K562 (cell line): ENCODE data around the gene PAF1. TPM values are rescaled to one million over a fixed set of nuclear protein-coding genes. Genes with fewer than 3 reads are reported as not detected.

Source experiments
- ATAC-seq: fragments of 200-7000 bp; cut with Tn5 transposase; 3 replicates; pipeline ENCODE4 v1.9.1; 2020; ENCODE audit warnings: moderate library complexity
- BruUV-seq: library from RNA; stranded (reverse); fragments of 400-500 nt; replicated peaks from 2 replicates; lab custom pipeline; 2021; lab: Mats Ljungman, UMichigan
- CTCF ChIA-PET: fragments of 300-600 bp; formaldehyde crosslinking; extraction: SDS; loops from one replicate; lab custom pipeline; 2021; ENCODE audit warnings: low intra/inter-chr PET ratio; lab: Yijun Ruan, JAX
- POLR2A ChIA-PET: fragments of 300-600, 350-650 bp; sonication (Branson Sonifier 250); formaldehyde crosslinking; extraction: SDS; loops from one replicate; lab custom pipeline; 2021; ENCODE audit warnings: antibody characterized with exemption, inconsistent platforms; lab: Yijun Ruan, JAX
- DNase-seq, 4 experiments: peaks; one replicate each; pipeline versions ENCODE4 v3.0.0 to v3.0.0-alpha.2; 2011 to 2018; ENCODE audit warnings: low spot score in 3 of 4, mixed read lengths in 3 of 4; ENCODE audit errors: extremely low read depth in 1 of 4
- FAIRE-seq: peaks from 2 replicates; lab custom pipeline; 2011; peaks lifted over from hg19 to GRCh38; lab: Jason Lieb, UNC
- H2AFZ ChIP-seq: 2 replicates; pipeline ENCODE4 v1.6.0; 2011; ENCODE audit warnings: low read depth, low read length, control low read depth, inconsistent platforms
- H3K27ac ChIP-seq: fragments of 200-600 bp; 3 replicates; pipeline ENCODE4 v1.8.0; 2011; ENCODE audit warnings: low read depth, mild to moderate bottlenecking, control low read depth, inconsistent platforms, low read length, moderate library complexity, mixed read lengths; ENCODE audit errors: extremely low read depth
- H3K27me3 ChIP-seq, 2 experiments: fragments of 300-600 bp in 1 of 2; 2 replicates in 1 of 2; 3 replicates in 1 of 2; pipeline versions ENCODE4 v1.6.0 to v1.8.0; 2011; ENCODE audit warnings: inconsistent platforms in 2 of 2, low read length in 2 of 2, mild to moderate bottlenecking in 1 of 2, mixed read lengths in 1 of 2, moderate library complexity in 1 of 2; ENCODE audit not compliant: control insufficient read depth in 2 of 2, insufficient read depth in 2 of 2
- H3K36me3 ChIP-seq: fragments of 300-600 bp; 3 replicates; pipeline ENCODE4 v1.8.0; 2011; ENCODE audit warnings: mild to moderate bottlenecking, low read length, inconsistent platforms; ENCODE audit not compliant: control insufficient read depth, insufficient read depth
- H3K4me1 ChIP-seq, 2 experiments: fragments of 200-600 bp in 1 of 2; replicated peaks in 1 of 2; 2 replicates in 1 of 2; 3 replicates in 1 of 2; pipeline versions ENCODE4 v1.5.1 to v1.8.0; 2011; ENCODE audit warnings: inconsistent platforms in 2 of 2, low read length in 2 of 2, mild to moderate bottlenecking in 1 of 2, mixed read lengths in 1 of 2, moderate library complexity in 1 of 2; ENCODE audit not compliant: control insufficient read depth in 2 of 2, insufficient read depth in 2 of 2
- H3K4me2 ChIP-seq: 2 replicates; pipeline ENCODE4 v1.6.1; 2011; ENCODE audit warnings: low read length, control low read depth, inconsistent platforms, mixed read lengths; ENCODE audit not compliant: insufficient read depth
- H3K4me3 ChIP-seq: fragments of 200-600 bp; sonication (generic), shearing (Covaris generic); 2 replicates; pipeline ENCODE4 v1.5.1; 2016; ENCODE audit warnings: control low read depth, inconsistent platforms
- H3K79me2 ChIP-seq: fragments of 200-600 bp; 3 replicates; pipeline ENCODE4 v1.8.0; 2011; ENCODE audit warnings: low read length, inconsistent platforms; ENCODE audit not compliant: control insufficient read depth, insufficient read depth
- H3K9ac ChIP-seq, 2 experiments: 2 replicates each; pipeline versions ENCODE4 v1.6.0 to v1.6.1; 2011; ENCODE audit warnings: low read depth in 2 of 2, low read length in 2 of 2, control low read depth in 1 of 2, inconsistent platforms in 1 of 2, mild to moderate bottlenecking in 1 of 2, mixed read lengths in 1 of 2; ENCODE audit not compliant: insufficient read depth in 1 of 2
- H3K9me1 ChIP-seq: one replicate; pipeline ENCODE4 v1.6.0; 2011; ENCODE audit warnings: inconsistent platforms, mild to moderate bottlenecking, low read length, moderate library complexity; ENCODE audit not compliant: control insufficient read depth, insufficient read depth
- H3K9me3 ChIP-seq: replicated peaks from 2 replicates; pipeline ENCODE4 v1.5.1; 2011; ENCODE audit warnings: low read depth, low read length, inconsistent platforms; ENCODE audit not compliant: control insufficient read depth, insufficient read depth
- H4K20me1 ChIP-seq: replicated peaks from 2 replicates; pipeline ENCODE4 v1.6.1; 2011; ENCODE audit warnings: low read length, inconsistent platforms, mixed read lengths; ENCODE audit not compliant: control insufficient read depth, insufficient read depth
- PHB ChIP-seq: fragments of 250-450 bp; sonication (Bioruptor Pico); IDR thresholded peaks from 2 replicates; pipeline ENCODE4 v1.5.0; 2021
- RBM25 ChIP-seq: fragments of 200-400 bp; formaldehyde crosslinking; IDR thresholded peaks from 2 replicates; pipeline ENCODE4 v1.6.1; 2018; ENCODE audit warnings: low read length, low read depth, moderate library complexity; ENCODE audit not compliant: severe bottlenecking
- WGBS: fragments of 100-300 bp; shearing (Covaris generic); methylation state at CpG from one replicate; pipeline ENCODE4 v1.1.6; 2016; ENCODE audit warnings: low coverage, mixed read lengths; ENCODE audit not compliant: insufficient coverage; ENCODE audit errors: missing lambda C conversion rate; 5-methylcytosine and 5-hydroxymethylcytosine counted together
- in situ Hi-C: fragments of 300-500 bp; cut with MboI; formaldehyde crosslinking; loops from 4 replicates; pipeline ENCODE4 v1.15.0; 2018; ENCODE audit warnings: inconsistent platforms, mixed read lengths
- intact Hi-C: fragments of 100-400 bp; cut with micrococcal nuclease; formaldehyde crosslinking; loops from 2 replicates; pipeline ENCODE4 v1.14.2; 2022
- polyA plus RNA-seq, 8 experiments: library from polyadenylated mRNA; depleted of rRNA in 4 of 8; stranded (reverse) in 5 of 8; unstranded in 3 of 8; fragments of >200 nt; fragmentation: Nextera tagmentation in 2 of 8; fragmentation: Illumina TruSeq in 1 of 8; extraction: Ambion mirVana in 2 of 8; extraction: Trizol in 1 of 8; gene quantifications; 2 replicates each; pipeline versions ENCODE4 v1.2.1 to v1.2.3, GENCODE V29; 2011 to 2014; ENCODE audit warnings: inconsistent platforms in 1 of 8, missing spikeins in 1 of 8
- total RNA-seq, 7 experiments: library from RNA; depleted of rRNA in 6 of 7; stranded (reverse); fragments of >200 nt in 6 of 7; fragmentation: Illumina TruSeq in 2 of 7; extraction: Trizol in 2 of 7; gene quantifications; 2 replicates each; pipeline versions ENCODE4 v1.2.1 to v1.2.3, GENCODE V29; 2011 to 2021; ENCODE audit warnings: low replicate concordance in 1 of 7
- TF ChIP-seq, protein P1 (sequence below): fragments of 250-450 bp; sonication (Bioruptor Pico); IDR thresholded peaks from 2 replicates; pipeline ENCODE4 v1.5.0; 2022; ENCODE audit warnings: mild to moderate bottlenecking

The PAF1 gene
- total and polyA plus RNA-seq, 9 of the 15 experiments (the other 6 are each of a cell fraction or from before 2014, with no cell fraction given) = 1.5 to 45.0 (median 33.8) TPM

DNA sequence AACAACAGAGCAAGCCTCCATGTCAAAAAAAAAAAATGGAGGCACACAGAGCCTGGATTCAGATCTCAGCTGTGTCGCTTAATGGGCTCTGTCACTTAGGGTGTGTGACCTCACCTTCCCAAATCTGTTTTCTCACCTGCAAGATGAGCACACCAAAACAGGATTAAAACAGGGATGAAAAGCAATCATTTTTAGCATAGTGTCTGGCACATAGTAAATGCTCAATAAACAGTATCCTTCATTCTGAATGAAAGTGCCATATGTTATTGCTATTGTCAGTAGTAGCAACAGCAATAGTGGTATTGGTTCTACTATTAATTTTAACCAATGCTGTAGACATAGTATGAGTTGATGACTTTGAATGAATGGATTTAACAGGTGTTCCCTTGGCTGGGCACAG is 25.4 kb downstream of the PAF1 start:
- TF ChIP-seq PHB (CRISPR knock-in tag) = no peak
- TF ChIP-seq, protein P1, sequence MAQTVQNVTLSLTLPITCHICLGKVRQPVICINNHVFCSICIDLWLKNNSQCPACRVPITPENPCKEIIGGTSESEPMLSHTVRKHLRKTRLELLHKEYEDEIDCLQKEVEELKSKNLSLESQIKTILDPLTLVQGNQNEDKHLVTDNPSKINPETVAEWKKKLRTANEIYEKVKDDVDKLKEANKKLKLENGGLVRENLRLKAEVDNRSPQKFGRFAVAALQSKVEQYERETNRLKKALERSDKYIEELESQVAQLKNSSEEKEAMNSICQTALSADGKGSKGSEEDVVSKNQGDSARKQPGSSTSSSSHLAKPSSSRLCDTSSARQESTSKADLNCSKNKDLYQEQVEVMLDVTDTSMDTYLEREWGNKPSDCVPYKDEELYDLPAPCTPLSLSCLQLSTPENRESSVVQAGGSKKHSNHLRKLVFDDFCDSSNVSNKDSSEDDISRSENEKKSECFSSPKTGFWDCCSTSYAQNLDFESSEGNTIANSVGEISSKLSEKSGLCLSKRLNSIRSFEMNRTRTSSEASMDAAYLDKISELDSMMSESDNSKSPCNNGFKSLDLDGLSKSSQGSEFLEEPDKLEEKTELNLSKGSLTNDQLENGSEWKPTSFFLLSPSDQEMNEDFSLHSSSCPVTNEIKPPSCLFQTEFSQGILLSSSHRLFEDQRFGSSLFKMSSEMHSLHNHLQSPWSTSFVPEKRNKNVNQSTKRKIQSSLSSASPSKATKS (CRISPR knock-in tag) = no peak
- TF ChIP-seq RBM25 = peak; percentile 13
- H4K20me1 ChIP-seq = no peaks in the 10 kb centered on the region
- DNase-seq = no peak
- FAIRE-seq = peak; percentile 65
- no peak overlapping the region for H3K9ac ChIP-seq
- no peaks in the 10 kb centered on the region for H3K9me3 ChIP-seq
- H3K9me1 ChIP-seq = peaks cover under 1% of the 10 kb centered on the region
- H3K27me3 ChIP-seq = no peaks in the 10 kb centered on the region
- H3K36me3 ChIP-seq = peaks cover 87% of the 10 kb centered on the region
- CTCF ChIA-PET = no interaction called here
- no peaks in the 10 kb centered on the region; the same call in 2 of the 3 replicates for H3K79me2 ChIP-seq
- no peak overlapping the region for H3K27ac ChIP-seq
- no peaks in the 10 kb centered on the region for H3K4me1 ChIP-seq
- POLR2A ChIA-PET = interaction anchor here (1.2 kb wide), 1 partner anchor 20 kb away, joined by 4 read pairs; no protein-coding TSS in a partner anchor
- 75% methylated on average over 1 of the region's 1 CpG for WGBS
- H3K4me3 ChIP-seq = no peak overlapping the region
- H3K4me2 ChIP-seq = no peak overlapping the region
- no TSS peak for BruUV-seq
- no peak for ATAC-seq
- no peak overlapping the region for H2AFZ ChIP-seq
- intact Hi-C loops (no loop called here), in situ Hi-C loops (no loop called here)
